Aorta (tissue), 5 donors: ENCODE measurements around the gene SMURF2. TPM values are rescaled to one million over a fixed set of nuclear protein-coding genes. Genes with fewer than 3 reads are reported as not detected.
A peak's percentile ranks its signal among the peaks of the same experiment; 100 is the strongest.
"Not testable (repeated sequence)": the region's sequence is repeated elsewhere in the genome, so short reads cannot be mapped to it uniquely, and the experiment has no call there.

Source experiments
- ATAC-seq: fragments of 200-7000 bp; cut with Tn5 transposase; one replicate; pipeline ENCODE4 v1.9.1; 2022; ENCODE audit warnings: moderate library complexity; ENCODE audit not compliant: low FRiP score
- DNase-seq, 2 donors: peaks; one replicate each; pipeline ENCODE4 v3.0.0-alpha.2; 2020
- H3K27ac ChIP-seq, 2 donors: one replicate each; pipeline ENCODE4 v1.5.1; 2013; ENCODE audit warnings: low read length in 2 of 2, mild to moderate bottlenecking in 2 of 2, moderate library complexity in 2 of 2, control low read depth in 1 of 2, inconsistent platforms in 1 of 2, low read depth in 1 of 2
- H3K27me3 ChIP-seq, 2 donors: one replicate each; pipeline ENCODE4 v1.6.1; 2013; ENCODE audit warnings: control low read depth in 1 of 2, low read length in 1 of 2, mild to moderate bottlenecking in 1 of 2, moderate library complexity in 1 of 2; ENCODE audit not compliant: insufficient read depth in 2 of 2, control insufficient read depth in 1 of 2
- H3K36me3 ChIP-seq, 2 donors: one replicate each; pipeline ENCODE4 v1.6.1; 2013; ENCODE audit warnings: control low read depth in 1 of 2, low read length in 1 of 2, mild to moderate bottlenecking in 1 of 2; ENCODE audit not compliant: insufficient read depth in 2 of 2, control insufficient read depth in 1 of 2
- H3K4me1 ChIP-seq, 2 donors: one replicate each; pipeline ENCODE4 v1.6.1; 2013; ENCODE audit warnings: low read length in 2 of 2, control low read depth in 1 of 2, mild to moderate bottlenecking in 1 of 2, moderate library complexity in 1 of 2; ENCODE audit not compliant: insufficient read depth in 2 of 2, control insufficient read depth in 1 of 2
- H3K4me3 ChIP-seq, 2 donors: one replicate each; pipeline ENCODE4 v1.5.1; 2013; ENCODE audit warnings: low read length in 2 of 2, control low read depth in 1 of 2, mild to moderate bottlenecking in 1 of 2
- H3K9me3 ChIP-seq: one replicate; pipeline ENCODE4 v1.6.1; 2013; ENCODE audit warnings: mild to moderate bottlenecking, low read length; ENCODE audit not compliant: control insufficient read depth
- WGBS, 2 donors: extraction: QIAGEN DNeasy Blood & Tissue Kit; methylation state at CpG; one replicate each; pipeline ENCODE4 v1.1.7; 2013; 5-methylcytosine and 5-hydroxymethylcytosine counted together
- intact Hi-C, 2 donors: fragments of 100-400 bp; cut with DNase I; formaldehyde crosslinking; loops; one replicate each; pipeline versions ENCODE4 v1.14.2 to v1.15.0; 2022
- polyA plus RNA-seq, 2 donors: library from polyadenylated mRNA; stranded (reverse); fragments of 200-250 nt; gene quantifications; one replicate each; pipeline ENCODE4 v1.2.3, GENCODE V29; 2013
- total RNA-seq, 2 donors: library from RNA; stranded (reverse); fragmentation: NEBNext Ultra II Directional; extraction: Animal tissue kit (Norgen Biotek cat#: 25700); gene quantifications; one replicate each; pipeline ENCODE4 v1.2.1, GENCODE V29; 2021
- donor health status: healthy with polysubstance abuse.
- donor health status: Bipolar disorder and iron deficiency.
- donor health status: DM: no; HTN: no; CAD: no.
- donor health status: DM: no; HTN: no; CAD: no.
- donor health status: DM: yes; HTN: yes; CAD: no.

SMURF2 gene
- total and polyA plus RNA-seq, 4 donors, result 11.3 to 62.1 (median 24.4) TPM

DNA sequence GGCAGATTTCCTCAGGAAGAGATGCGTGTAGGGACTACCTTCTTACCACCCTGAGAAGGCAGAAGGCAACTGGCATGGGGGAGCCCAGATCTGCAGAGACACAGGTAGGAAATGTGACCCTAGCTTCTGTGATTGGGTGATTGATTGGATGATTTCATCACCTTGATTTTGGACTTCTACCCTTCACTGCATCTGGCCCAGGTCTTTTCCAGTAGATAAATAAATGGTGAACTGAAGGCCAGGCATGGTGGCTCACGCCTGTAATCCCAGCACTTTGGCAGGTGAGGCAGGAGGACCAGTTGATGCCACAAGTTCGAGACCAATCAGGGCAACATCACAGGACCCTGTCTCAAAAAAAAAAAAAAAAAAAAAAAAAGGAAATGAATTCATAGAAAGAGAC lies 14.7 kb upstream of the SMURF2 start:
- H3K36me3 ChIP-seq, result no peaks in the 10 kb centered on the region
- H3K4me1 ChIP-seq, result no peaks in the 10 kb centered on the region
- no peak overlapping the region for H3K4me3 ChIP-seq
- no peaks in the 10 kb centered on the region for H3K27me3 ChIP-seq
- ATAC-seq (no peak), DNase-seq (no peak)
- WGBS, 2 donors, result 60 to 61% methylated on average over 3 of the region's 3 CpGs
- no peaks in the 10 kb centered on the region for H3K9me3 ChIP-seq
- intact Hi-C loops, result no loop called here
- no peak overlapping the region for H3K27ac ChIP-seq

DNA sequence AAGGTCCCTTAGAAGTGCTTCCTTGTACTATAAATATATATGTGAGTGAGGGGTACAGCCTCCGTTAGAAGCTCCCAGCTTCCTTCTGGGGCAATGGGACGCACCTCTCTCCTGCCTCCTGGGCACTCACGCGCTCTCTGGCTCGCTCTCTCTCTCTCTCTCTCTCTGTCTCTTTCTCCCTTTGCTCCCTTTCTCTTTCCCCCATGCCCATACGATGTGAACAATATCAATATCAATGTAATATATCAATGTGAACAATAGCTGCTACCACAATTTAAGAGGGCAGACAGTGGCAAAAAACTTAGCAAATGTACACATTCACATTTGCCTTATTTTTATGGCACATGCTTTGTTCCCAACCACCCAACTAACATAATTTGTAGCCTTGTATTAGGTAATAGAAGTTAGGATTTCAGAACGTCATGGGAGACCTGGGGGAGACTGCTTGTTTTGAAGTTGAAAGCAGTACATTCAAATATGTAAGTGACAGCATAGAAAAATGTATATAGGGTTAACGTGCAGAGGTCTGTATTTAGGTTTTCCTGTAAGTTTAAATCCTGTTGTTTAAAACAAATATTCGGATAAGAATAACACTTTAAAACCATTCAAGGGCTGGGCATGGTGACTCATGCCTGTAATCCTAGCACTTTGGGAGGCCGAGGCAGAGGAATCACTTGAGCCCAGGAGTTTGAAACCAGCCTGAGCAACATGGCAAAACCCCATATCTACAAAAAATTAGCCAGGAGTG lies 8.9 kb upstream of the SMURF2 start:
- ATAC-seq, intact Hi-C loops, H3K27me3 ChIP-seq, H3K27ac ChIP-seq, DNase-seq, H3K9me3 ChIP-seq, H3K4me3 ChIP-seq, H3K4me1 ChIP-seq, H3K36me3 ChIP-seq: not testable (repeated sequence)
- 79 to 80% methylated on average over 10 of the region's 10 CpGs for WGBS, 2 donors

DNA sequence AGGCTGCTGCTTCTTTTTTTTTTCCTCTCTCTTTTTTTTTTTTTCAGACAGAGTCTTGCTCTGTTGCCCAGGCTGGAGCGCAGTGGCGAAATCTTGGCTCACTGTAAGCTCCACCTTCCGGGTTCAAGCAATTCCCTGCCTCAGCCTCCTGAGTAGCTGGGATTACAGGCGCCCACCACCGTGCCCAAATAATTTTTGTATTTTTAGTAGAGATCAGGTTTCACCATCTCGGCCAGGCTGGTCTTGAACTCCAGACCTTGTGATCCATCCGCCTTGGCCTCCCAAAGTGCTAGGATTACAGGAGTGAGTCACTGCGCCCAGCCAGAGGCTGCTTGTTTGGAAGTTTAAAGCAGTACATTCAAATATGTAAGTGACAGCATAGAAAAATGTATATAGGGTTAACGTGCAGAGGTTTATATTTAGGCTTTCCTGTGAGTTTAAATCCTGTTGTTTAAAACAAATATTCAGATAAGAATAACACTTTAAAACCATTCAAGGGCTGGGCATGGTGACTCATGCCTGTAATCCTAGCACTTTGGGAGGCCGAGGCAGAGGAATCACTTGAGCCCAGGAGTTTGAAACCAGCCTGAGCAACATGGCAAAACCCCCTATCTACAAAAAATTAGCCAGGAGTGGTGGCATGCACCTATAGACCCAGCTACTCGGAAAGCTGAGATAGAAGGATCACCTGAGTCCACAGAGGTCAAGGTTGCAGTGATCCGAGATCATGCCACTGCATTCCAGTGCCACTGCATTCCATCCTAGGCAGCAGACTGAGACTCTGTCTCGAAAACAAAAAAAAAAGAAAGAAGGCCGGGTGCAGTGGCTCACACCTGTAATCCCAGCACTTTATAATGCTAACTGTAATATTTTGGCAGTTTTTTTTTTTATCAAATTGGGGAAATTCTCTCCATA lies 6.0 kb upstream of the SMURF2 start:
- not testable (repeated sequence) for H3K4me3 ChIP-seq, ATAC-seq, H3K9me3 ChIP-seq, H3K36me3 ChIP-seq, H3K4me1 ChIP-seq, DNase-seq, H3K27ac ChIP-seq, H3K27me3 ChIP-seq
- WGBS, 2 donors, result 70 to 72% methylated on average over 14 of the region's 14 CpGs
- intact Hi-C loops, result loop anchor here in 1 of 2 donors (10.0 kb wide), 1 partner anchor 67 kb away; no protein-coding TSS in a partner anchor

DNA sequence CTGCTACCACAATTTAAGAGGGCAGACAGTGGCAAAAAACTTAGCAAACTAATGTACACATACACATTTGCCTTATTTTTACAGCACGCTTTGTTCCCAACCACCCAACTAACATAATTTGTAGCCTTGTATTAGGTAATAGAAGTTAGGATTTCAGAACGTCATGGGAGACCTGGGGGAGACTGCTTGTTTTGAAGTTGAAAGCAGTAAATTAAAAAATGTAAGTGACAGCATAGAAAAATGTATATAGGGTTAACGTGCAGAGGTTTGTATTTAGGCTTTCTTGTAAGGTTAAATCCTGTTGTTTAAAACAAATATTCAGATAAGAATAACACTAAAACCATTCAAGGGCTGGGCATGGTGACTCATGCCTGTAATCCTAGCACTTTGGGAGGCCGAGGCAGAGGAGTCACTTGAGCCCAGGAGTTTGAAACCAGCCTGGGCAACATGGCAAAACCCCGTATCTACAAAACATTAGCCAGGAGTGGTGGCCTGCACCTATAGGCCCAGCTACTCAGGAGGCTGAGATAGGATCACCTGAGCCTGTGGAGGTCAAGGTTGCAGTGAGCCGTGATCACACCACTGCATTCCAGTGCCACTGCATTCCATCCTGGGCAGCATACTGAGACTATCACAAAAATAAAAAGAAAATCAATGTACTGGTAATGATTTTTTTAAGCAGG lies 2.3 kb upstream of the SMURF2 start:
- not testable (repeated sequence) for H3K4me3 ChIP-seq, H3K36me3 ChIP-seq, H3K27ac ChIP-seq, H3K4me1 ChIP-seq, DNase-seq, H3K9me3 ChIP-seq, ATAC-seq, H3K27me3 ChIP-seq
- intact Hi-C loops, result loop anchor here in 1 of 2 donors (5.0 to 10.0 kb wide), 2 partner anchors 70 to 157 kb away; partner anchors contain the start of genes CEP95 and DDX5
- WGBS, 2 donors, result 75 to 76% methylated on average over 6 of the region's 6 CpGs

DNA sequence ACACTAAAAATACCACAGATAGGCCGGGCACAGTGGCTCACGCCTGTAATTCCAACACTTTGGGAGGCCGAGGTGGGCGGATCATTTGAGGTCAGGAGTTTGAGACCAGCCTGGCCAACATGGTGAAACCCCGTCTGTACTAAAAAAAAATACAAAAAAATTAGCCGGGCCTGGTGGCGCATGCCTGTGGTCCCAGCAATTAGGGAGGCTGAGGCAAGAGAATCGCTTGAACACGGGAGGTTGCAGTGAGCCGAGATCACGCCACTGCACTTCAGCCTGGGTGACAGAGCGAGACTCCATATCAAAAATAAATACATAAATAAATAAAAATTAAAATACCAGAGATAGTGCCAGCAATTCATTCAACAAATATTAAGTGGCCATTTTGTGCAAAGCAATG lies 1.7 kb upstream of the SMURF2 start:
- H3K4me3 ChIP-seq, H3K27me3 ChIP-seq, H3K4me1 ChIP-seq, H3K27ac ChIP-seq, H3K36me3 ChIP-seq, H3K9me3 ChIP-seq, ATAC-seq: not testable (repeated sequence)
- WGBS, 2 donors, result 96 to 97% methylated on average over 12 of the region's 12 CpGs
- intact Hi-C loops, result loop anchor here in 1 of 2 donors (5.0 to 10.0 kb wide), 2 partner anchors 71 to 157 kb away; partner anchors contain the start of genes CEP95 and DDX5
- peak in 1 of 2 donors; percentile 45 for DNase-seq

DNA sequence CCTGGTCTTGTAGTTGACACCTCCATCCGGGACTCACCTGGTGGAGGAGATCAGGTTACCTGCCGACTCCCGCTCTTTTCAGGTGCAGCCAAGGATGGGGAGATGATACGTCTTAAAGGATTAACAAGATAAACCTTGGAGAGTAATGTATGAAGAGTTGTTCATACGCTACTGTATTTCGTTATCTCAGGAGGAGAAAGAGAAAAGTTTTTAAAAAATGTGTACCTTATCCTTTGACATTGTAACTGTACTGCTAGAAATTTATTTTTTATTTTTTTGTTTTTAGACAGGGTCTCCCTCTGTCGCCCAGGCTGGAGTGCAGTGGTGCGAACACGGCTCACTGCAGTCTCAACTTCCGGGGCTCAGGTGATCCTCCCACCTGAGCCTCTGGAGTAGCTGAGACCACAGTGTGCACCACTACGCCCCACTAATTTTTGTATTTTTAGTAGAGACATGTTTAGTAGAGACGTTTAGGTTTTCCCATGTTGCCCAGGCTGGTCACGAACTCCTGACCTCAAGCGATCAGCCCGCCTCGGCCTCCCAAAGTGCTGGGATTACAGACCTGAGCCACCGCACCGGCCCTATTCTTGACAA lies 764 bp upstream of the SMURF2 start:
- H3K27ac ChIP-seq, result no peak overlapping the region
- DNase-seq, result no peak

DNA sequence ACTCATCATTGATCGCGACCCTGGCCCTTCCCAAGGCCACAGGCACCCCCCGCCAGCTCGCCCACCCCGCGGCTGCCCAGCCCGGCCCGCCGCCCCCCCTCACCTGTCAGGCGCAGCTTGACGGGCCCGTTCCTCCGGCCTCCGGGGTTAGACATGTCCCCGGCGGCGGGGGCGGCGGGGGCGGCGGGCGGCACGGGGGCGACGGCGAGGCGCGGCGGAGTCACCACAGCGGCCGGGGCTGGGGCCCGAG lies 456 bp downstream of the SMURF2 start:
- H3K27ac ChIP-seq, result peak overlapping the region; percentile 87 to 88

More for the DNA sequence above, 764 bp upstream of the SMURF2 start:
- Histone ChIP-seq H3K27me3 (peaks cover 0 to 1% of the 10 kb centered on the region in 2 donors), H3K9me3 (no peaks in the 10 kb centered on the region), H3K4me1 (no peaks in the 10 kb centered on the region), H3K4me3 (peak overlapping the region; percentile 89 to 95), H3K36me3 (no peaks in the 10 kb centered on the region)
- 72% methylated on average over 18 of the region's 18 CpGs for WGBS, 2 donors
- ATAC-seq, result no peak
- intact Hi-C loops, result loop anchor here in 1 of 2 donors (5.0 to 10.0 kb wide), 2 partner anchors 72 to 156 kb away; partner anchors contain the start of genes CEP95 and DDX5

More for the DNA sequence above, 456 bp downstream of the SMURF2 start:
- WGBS, 2 donors, result 1% methylated on average over 29 to 32 of the region's 32 CpGs
- DNase-seq (peak in 1 of 2 donors; percentile 88), ATAC-seq (peak; percentile 62)
- H3K4me1 ChIP-seq, result no peaks in the 10 kb centered on the region
- H3K9me3 ChIP-seq, result no peaks in the 10 kb centered on the region
- peak overlapping the region; percentile 90 to 95 for H3K4me3 ChIP-seq
- intact Hi-C loops, result loop anchor here in 1 of 2 donors (5.0 to 10.0 kb wide), 2 partner anchors 73 to 154 kb away; partner anchors contain the start of genes CEP95 and DDX5
- H3K27me3 ChIP-seq, result peaks cover 0 to 1% of the 10 kb centered on the region in 2 donors
- H3K36me3 ChIP-seq, result no peaks in the 10 kb centered on the region
